Measurements from ENCODE around the gene MEGF8.
"Not testable (repeated sequence)": the region's sequence is repeated elsewhere in the genome, so short reads cannot be mapped to it uniquely, and the experiment has no call there.

Gene MEGF8

GRCh38 chr19:42309686-42310085, 15.7 kb upstream of the MEGF8 start:
- no peak for DNase-seq (ENCODE audit: low read depth)

- DNase-seq (ENCODE audit: low read depth): no peak
Observed at GRCh38 chr19:42311657-42312056, 13.8 kb upstream of the MEGF8 start.

GRCh38 chr19:42312370-42312769, 13.1 kb upstream of the MEGF8 start:
- DNase-seq (ENCODE audit: low read depth): no peak

GRCh38 chr19:42313096-42313839, 12.2 kb upstream of the MEGF8 start, which contains the start of gene TMEM145:
TMEM145 (plus strand) TSS chr19:42313309; CDS start chr19:42313377, 68 bp downstream.
- no peak for DNase-seq (ENCODE audit: low read depth)

GRCh38 chr19:42313840-42314755, 11.3 kb upstream of the MEGF8 start:
- DNase-seq (ENCODE audit: low read depth): no peak

GRCh38 chr19:42315024-42315423, 10.4 kb upstream of the MEGF8 start:
- no peak for DNase-seq (ENCODE audit: low read depth)

- no peak for DNase-seq (ENCODE audit: low read depth)
Observed at GRCh38 chr19:42316223-42317211, 8.9 kb upstream of the MEGF8 start.

- DNase-seq (ENCODE audit: low read depth): no peak
Observed at GRCh38 chr19:42317535-42317934, 7.9 kb upstream of the MEGF8 start.

- no peak for DNase-seq (ENCODE audit: low read depth)
Observed at GRCh38 chr19:42322305-42322704, 3.1 kb upstream of the MEGF8 start.

GRCh38 chr19:42323473-42323851, 2.0 kb upstream of the MEGF8 start:
- no peak for DNase-seq (ENCODE audit: low read depth)

- DNase-seq (ENCODE audit: low read depth): no peak
Observed at GRCh38 chr19:42323852-42324654, 1.4 kb upstream of the MEGF8 start.

- no peak for DNase-seq (ENCODE audit: low read depth)
Observed at GRCh38 chr19:42324655-42325307, 654 bp upstream of the MEGF8 start.

GRCh38 chr19:42325896-42326771, 699 bp downstream of the MEGF8 start:
- no peak for DNase-seq (ENCODE audit: low read depth)

GRCh38 chr19:42326969-42327368, 1.5 kb downstream of the MEGF8 start:
- no peak for DNase-seq (ENCODE audit: low read depth)

- no peak for DNase-seq (ENCODE audit: low read depth)
Observed at GRCh38 chr19:42327381-42327780, 1.9 kb downstream of the MEGF8 start.

GRCh38 chr19:42328106-42328505, 2.7 kb downstream of the MEGF8 start:
- DNase-seq (ENCODE audit: low read depth): no peak

- no peak for DNase-seq (ENCODE audit: low read depth)
Observed at GRCh38 chr19:42328854-42329253, 3.4 kb downstream of the MEGF8 start.

GRCh38 chr19:42330241-42330711, 4.8 kb downstream of the MEGF8 start:
- no peak for DNase-seq (ENCODE audit: low read depth)

GRCh38 chr19:42331333-42331732, 5.9 kb downstream of the MEGF8 start:
- DNase-seq (ENCODE audit: low read depth): not testable (repeated sequence)

Measured in activated T-cell treated with anti-CD3 and anti-CD28 coated beads for 24 hours (primary cell).